Endothelial cell of umbilical vein (primary cell): ENCODE data around the gene KCNJ6.
"Not testable (repeated sequence)": the region's sequence is repeated elsewhere in the genome, so short reads cannot be mapped to it uniquely, and the experiment has no call there.

Experiments
- CTCF ChIP-seq, 2 donors: IDR thresholded peaks; 1 replicate in 1 of 2; 2 replicates in 1 of 2; pipeline ENCODE4 v1.5.1; 2011; ENCODE audit warnings: low read length in 2 of 2, mild to moderate bottlenecking in 2 of 2, moderate library complexity in 2 of 2, control low read depth in 1 of 2, inconsistent platforms in 1 of 2, low read depth in 1 of 2; ENCODE audit not compliant: insufficient read depth in 1 of 2; ENCODE audit errors: extremely low read depth in 1 of 2
- EZH2 ChIP-seq: IDR thresholded peaks from 2 replicates; pipeline ENCODE4 v1.6.1; 2012; ENCODE audit warnings: borderline replicate concordance, low read depth, mild to moderate bottlenecking, moderate library complexity, low read length, inconsistent platforms; ENCODE audit not compliant: severe bottlenecking
- JUN ChIP-seq: IDR thresholded peaks from 2 replicates; pipeline ENCODE4 v1.6.1; 2011; ENCODE audit warnings: borderline replicate concordance, low read depth; ENCODE audit not compliant: insufficient read length, insufficient read depth
- POLR2A ChIP-seq: IDR thresholded peaks from 2 replicates; pipeline ENCODE4 v1.6.1; 2012; ENCODE audit warnings: low read depth, mild to moderate bottlenecking, control low read depth, low read length
- POLR2AphosphoS5 ChIP-seq: IDR thresholded peaks from 2 replicates; pipeline ENCODE4 v1.6.1; 2012; ENCODE audit warnings: low read depth, mild to moderate bottlenecking, control low read depth, low read length, moderate library complexity; ENCODE audit not compliant: insufficient read depth

GRCh38 chr21:37576929-37577328 is 339.3 kb downstream of the KCNJ6 start:
- TF ChIP-seq CTCF (IDR thresholded peaks at IDR 0.05; ENCODE audit: extremely low read depth in 1 of 2, insufficient read depth in 1 of 2, low read depth in 1 of 2, low read length in 2 of 2); JUN; POLR2AphosphoS5; POLR2A; EZH2: not testable (repeated sequence)
